ENCODE data around the gene REV3L.
"Not testable (repeated sequence)": the region's sequence is repeated elsewhere in the genome, so short reads cannot be mapped to it uniquely, and the experiment has no call there.

REV3L gene

GRCh38 chr6:111482959-111483735 lies at the start of gene REV3L:
REV3L (minus strand) TSS chr6:111483218; CDS start chr6:111482888, 330 bp downstream.
- peak; percentile 92 to 94 for DNase-seq

GRCh38 chr6:111531185-111531584 lies 48.2 kb upstream of the REV3L start:
- no peak for DNase-seq

GRCh38 chr6:111530667-111531066 lies 47.6 kb upstream of the REV3L start:
- no peak for DNase-seq

GRCh38 chr6:111530218-111530617 lies 47.2 kb upstream of the REV3L start:
- DNase-seq = no peak

GRCh38 chr6:111527367-111527766 lies 44.3 kb upstream of the REV3L start:
- DNase-seq = no peak

- DNase-seq = no peak
Measured at GRCh38 chr6:111524735-111525134, 41.7 kb upstream of the REV3L start.

GRCh38 chr6:111524252-111524651 lies 41.2 kb upstream of the REV3L start:
- no peak for DNase-seq

- no peak for DNase-seq
Measured at GRCh38 chr6:111523484-111524167, 40.6 kb upstream of the REV3L start.

- no peak for DNase-seq
Measured at GRCh38 chr6:111522393-111523020, 39.5 kb upstream of the REV3L start.

- no peak for DNase-seq
Measured at GRCh38 chr6:111521497-111522270, 38.7 kb upstream of the REV3L start.

GRCh38 chr6:111520524-111520923 lies 37.5 kb upstream of the REV3L start:
- DNase-seq = no peak

GRCh38 chr6:111517965-111518364 lies 34.9 kb upstream of the REV3L start:
- no peak for DNase-seq

GRCh38 chr6:111515259-111515658 lies 32.2 kb upstream of the REV3L start:
- no peak for DNase-seq

GRCh38 chr6:111514531-111514930 lies 31.5 kb upstream of the REV3L start:
- not testable (repeated sequence) for DNase-seq

- not testable (repeated sequence) for DNase-seq
Measured at GRCh38 chr6:111507219-111507618, 24.2 kb upstream of the REV3L start.

- DNase-seq = not testable (repeated sequence)
Measured at GRCh38 chr6:111505498-111505897, 22.5 kb upstream of the REV3L start.

GRCh38 chr6:111503660-111504059 lies 20.6 kb upstream of the REV3L start:
- DNase-seq = peak; percentile 37 to 39

- DNase-seq = no peak
Measured at GRCh38 chr6:111503194-111503593, 20.2 kb upstream of the REV3L start.

GRCh38 chr6:111502154-111502553 lies 19.1 kb upstream of the REV3L start:
- no peak for DNase-seq

- DNase-seq = no peak
Measured at GRCh38 chr6:111499269-111499793, 16.3 kb upstream of the REV3L start.

GRCh38 chr6:111494951-111495635 lies 12.1 kb upstream of the REV3L start:
- no peak for DNase-seq

- no peak for DNase-seq
Measured at GRCh38 chr6:111492499-111492898, 9.5 kb upstream of the REV3L start.
